GM10266 (cell line): ENCODE results near the gene PAK2.
"Not testable (repeated sequence)": the region's sequence is repeated elsewhere in the genome, so short reads cannot be mapped to it uniquely, and the experiment has no call there.

ENCODE experiments used
- DNase-seq: peaks from one replicate; pipeline ENCODE4 v3.0.0; 2012; ENCODE audit errors: extremely low spot score
- TF ChIP-seq, protein P1 (sequence below): IDR thresholded peaks from 2 replicates; pipeline ENCODE4 v1.5.1; 2012; ENCODE audit warnings: mild to moderate bottlenecking, low read depth; ENCODE audit not compliant: control insufficient read depth, insufficient read depth; ENCODE audit errors: missing control alignments

PAK2 gene

DNA sequence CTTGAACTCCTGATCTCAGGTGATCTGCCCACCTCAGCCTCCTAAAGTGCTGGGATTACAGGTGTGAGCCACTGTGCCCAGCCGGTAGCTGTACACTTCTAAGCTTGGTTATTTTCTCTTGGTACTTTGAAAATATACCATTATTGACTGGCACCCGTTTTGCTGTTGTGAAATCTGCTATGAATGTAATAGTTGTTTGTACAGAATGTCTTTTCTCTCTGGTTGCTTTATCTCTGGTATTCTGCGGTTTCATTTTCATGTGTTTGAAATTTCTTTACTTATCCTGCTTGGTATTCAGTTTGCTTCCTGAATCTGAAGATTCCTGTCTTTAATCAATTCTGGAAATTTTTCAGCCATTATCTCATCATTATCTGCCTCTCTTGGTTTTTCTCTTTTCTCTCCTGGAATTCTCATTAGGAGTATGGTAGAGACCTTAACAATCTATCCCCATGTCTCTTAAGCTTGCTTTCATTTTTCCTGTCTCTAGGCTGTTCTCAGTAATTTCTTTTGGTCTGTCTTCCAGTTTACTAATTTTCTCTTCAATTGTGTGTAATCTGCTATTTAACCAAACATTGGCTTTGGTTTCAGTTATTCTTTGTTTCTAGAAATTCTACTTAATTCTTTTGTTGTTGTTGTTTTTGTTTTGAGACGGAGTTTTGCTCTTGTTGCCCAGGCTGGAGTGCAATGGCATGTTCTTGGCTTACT, 2.8 kb upstream of the PAK2 start:
- TF ChIP-seq, protein P1, sequence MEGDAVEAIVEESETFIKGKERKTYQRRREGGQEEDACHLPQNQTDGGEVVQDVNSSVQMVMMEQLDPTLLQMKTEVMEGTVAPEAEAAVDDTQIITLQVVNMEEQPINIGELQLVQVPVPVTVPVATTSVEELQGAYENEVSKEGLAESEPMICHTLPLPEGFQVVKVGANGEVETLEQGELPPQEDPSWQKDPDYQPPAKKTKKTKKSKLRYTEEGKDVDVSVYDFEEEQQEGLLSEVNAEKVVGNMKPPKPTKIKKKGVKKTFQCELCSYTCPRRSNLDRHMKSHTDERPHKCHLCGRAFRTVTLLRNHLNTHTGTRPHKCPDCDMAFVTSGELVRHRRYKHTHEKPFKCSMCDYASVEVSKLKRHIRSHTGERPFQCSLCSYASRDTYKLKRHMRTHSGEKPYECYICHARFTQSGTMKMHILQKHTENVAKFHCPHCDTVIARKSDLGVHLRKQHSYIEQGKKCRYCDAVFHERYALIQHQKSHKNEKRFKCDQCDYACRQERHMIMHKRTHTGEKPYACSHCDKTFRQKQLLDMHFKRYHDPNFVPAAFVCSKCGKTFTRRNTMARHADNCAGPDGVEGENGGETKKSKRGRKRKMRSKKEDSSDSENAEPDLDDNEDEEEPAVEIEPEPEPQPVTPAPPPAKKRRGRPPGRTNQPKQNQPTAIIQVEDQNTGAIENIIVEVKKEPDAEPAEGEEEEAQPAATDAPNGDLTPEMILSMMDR, result no peak
- DNase-seq, result no peak

DNA sequence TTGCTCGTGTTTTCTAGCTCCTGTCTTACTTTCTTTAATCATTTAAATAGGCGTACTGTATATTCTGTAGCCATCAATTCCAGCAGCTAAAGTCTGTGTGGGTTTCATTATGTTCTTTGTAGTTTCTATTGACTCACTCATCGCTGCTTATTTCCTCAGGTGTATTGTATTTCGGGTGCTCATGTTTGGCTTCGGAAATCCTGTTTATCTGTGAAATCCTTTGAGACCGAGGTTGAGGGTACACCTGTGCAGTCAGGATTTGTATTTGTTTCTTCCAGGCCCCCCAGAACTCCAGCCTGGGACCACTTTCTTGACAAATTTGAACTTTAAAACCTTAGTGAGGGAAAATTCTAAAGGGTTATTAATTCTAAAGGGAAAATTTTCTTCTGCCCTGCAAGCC, 2.0 kb upstream of the PAK2 start:
- TF ChIP-seq, protein P1, result no peak
- DNase-seq, result no peak

DNA sequence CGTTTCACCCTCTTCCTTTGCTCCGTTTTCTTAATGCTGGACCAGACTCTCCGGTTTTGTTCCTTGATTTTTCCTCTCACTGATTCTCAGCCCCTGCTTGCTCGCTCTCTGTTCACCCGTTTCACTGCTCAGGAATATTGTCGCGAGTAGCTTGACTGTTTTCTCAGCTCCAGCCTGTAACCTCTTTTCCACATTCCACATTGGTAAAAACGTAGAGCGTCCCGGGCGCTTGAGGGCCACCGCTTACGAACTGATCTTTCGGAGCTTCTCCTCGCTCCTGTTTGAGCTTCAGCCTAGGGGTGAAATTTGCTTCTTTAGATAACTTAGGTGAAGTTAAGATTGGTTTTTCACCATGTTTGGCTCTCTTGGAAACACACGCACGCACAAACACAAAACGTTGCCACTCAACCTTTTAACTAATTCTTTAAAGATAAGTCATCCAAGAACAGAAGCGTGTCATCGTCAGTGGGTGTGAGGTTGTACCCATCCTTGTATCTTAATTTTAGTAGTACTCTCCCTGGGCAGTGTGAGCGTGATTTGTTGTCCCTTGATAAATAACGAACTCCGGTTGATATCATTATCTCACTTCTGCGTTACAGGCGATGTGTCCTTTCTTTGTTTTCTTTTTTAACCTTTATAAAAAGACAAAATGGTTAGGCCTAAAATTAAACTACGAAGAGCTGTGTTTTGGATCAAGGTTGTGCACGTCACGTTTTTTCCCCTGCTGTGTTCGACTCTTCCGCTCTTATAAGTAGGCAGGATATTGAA, 1.0 kb downstream of the PAK2 start:
- TF ChIP-seq, protein P1, result no peak
- DNase-seq, result no peak

DNA sequence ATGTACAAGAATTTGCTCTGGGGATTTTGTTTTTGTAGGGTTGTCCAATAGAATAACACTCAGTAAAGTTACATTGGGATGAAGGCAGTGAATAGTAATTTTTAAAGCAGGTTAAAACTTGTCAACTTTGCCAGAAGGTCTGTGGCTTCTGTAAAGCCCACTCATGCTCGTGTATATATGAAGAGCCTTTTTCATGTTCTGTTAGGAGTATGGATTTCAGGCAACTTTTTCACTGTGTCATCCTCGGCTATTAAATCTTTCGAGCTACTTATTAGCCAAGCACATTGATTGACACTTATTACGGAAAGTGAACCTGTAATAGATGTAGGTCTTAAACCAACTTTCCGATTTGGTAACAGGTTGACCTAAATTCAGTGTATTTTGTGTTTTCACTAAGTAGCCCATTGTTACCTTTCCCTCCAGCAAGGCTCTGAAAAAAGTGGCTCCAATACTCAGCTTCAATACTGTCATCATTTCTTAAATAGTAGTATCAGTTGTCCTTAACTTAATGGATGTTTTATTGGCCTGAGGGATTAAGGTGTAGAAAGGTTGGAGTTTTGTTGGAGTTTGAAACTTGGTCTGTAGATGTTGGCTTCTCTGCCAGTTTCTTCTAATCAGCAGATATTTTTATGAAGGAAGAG, 1.7 kb downstream of the PAK2 start:
- DNase-seq, result no peak
- TF ChIP-seq, protein P1, result no peak

GRCh38 chr3:196743569-196743968, 3.9 kb downstream of the PAK2 start:
- not testable (repeated sequence) for DNase-seq

DNA sequence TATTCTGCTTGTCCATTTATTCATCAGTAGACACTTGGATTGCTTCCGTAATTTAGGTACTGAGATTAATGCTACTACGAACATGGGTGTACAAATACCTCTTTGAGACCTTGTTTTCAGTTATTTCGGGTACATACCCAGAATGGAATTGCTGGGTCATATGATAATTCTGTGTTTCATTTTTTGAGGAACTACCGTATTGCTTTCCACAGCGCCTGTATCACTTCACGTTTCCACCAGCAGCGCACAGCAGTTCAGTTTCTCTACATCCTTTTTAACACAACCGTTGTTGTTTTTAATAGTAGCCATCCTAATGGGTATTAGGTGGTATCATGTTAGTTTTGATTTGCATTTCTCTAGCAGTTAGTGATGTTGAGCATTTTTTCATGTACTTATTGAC, 9.5 kb downstream of the PAK2 start:
- no peak for DNase-seq
- TF ChIP-seq, protein P1, result no peak

- DNase-seq, result no peak
These were observed 13.5 kb downstream of the PAK2 start for GRCh38 chr3:196753201-196753600.

More at GRCh38 chr3:196753201-196753600, 13.5 kb downstream of the PAK2 start:
- TF ChIP-seq, protein P1, result no peak
